ENCODE measurements around the gene GAB2.

GAB2 gene

DNA sequence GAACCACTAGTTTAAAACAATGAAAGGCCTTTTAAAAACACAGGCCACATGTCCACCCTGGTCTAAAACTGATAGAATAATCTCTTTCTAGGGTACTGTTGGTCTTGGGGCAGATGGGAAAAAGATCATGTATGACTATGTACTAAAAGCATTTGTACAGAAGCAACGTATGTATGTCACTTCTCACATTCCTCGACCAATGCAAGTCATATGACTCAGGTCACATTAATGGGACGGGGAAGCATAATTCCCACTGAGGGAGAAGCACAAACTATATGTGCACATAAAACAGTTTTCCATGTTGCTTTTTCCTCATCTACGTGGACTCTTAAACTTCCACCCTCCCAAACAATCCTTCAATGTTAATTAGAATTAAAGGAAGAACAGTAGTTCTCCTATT lies 32.2 kb upstream of the GAB2 start:
- no peak for ATAC-seq (ENCODE audit: insufficient read depth, low read depth)
- Histone ChIP-seq H3K9me3 (ENCODE audit: insufficient read depth, low read length, severe bottlenecking) (no peaks in the 10 kb centered on the region), H3K27ac (ENCODE audit: low read length) (no peak overlapping the region)

GRCh38 chr11:78446210-78446609 lies 28.6 kb upstream of the GAB2 start:
- no peaks in the 10 kb centered on the region for H3K4me1 ChIP-seq (ENCODE audit: insufficient read depth, low read length)
- TF ChIP-seq CTCF (IDR thresholded peaks at IDR 0.05; ENCODE audit: borderline replicate concordance, extremely low read depth, low read length, poor library complexity, severe bottlenecking) (no peak), EZH2 (IDR thresholded peaks at IDR 0.05; ENCODE audit: borderline replicate concordance, low read depth, low read length, severe bottlenecking) (no peak)
- no peaks in the 10 kb centered on the region for H3K9me3 ChIP-seq (ENCODE audit: insufficient read depth, low read length, severe bottlenecking)
- H3K36me3 ChIP-seq (ENCODE audit: insufficient read depth, low read length) = peaks cover 24% of the 10 kb centered on the region
- no peak overlapping the region for H3K4me3 ChIP-seq (ENCODE audit: low read depth in 1 of 2, low read length in 2 of 2)
- no peak overlapping the region for H3K27ac ChIP-seq (ENCODE audit: low read length)
- ATAC-seq (ENCODE audit: insufficient read depth, low read depth) (no peak), DNase-seq (no peak)
- H3K4me2 ChIP-seq (ENCODE audit: insufficient read depth, low read length) = no peak overlapping the region
- H3K27me3 ChIP-seq (ENCODE audit: insufficient read depth, low read length, poor library complexity) = no peaks in the 10 kb centered on the region
- no peaks in the 10 kb centered on the region for H4K20me1 ChIP-seq (ENCODE audit: insufficient read depth, low read length)
- no peaks in the 10 kb centered on the region for H3K79me2 ChIP-seq (ENCODE audit: insufficient read depth, low read length)
- no peak overlapping the region for H2AFZ ChIP-seq (ENCODE audit: low read depth, low read length)
- H3K9ac ChIP-seq (ENCODE audit: low read depth, low read length) = no peak overlapping the region

More for the DNA sequence above, 32.2 kb upstream of the GAB2 start:
- no peaks in the 10 kb centered on the region for H3K27me3 ChIP-seq (ENCODE audit: insufficient read depth, low read length, poor library complexity)
- TF ChIP-seq EZH2 (IDR thresholded peaks at IDR 0.05; ENCODE audit: borderline replicate concordance, low read depth, low read length, severe bottlenecking) = no peak
- no peaks in the 10 kb centered on the region for H3K79me2 ChIP-seq (ENCODE audit: insufficient read depth, low read length)
- H3K4me3 ChIP-seq (ENCODE audit: low read depth in 1 of 2, low read length in 2 of 2) = no peak overlapping the region
- H3K4me1 ChIP-seq (ENCODE audit: insufficient read depth, low read length) = peaks cover 20% of the 10 kb centered on the region
- H2AFZ ChIP-seq (ENCODE audit: low read depth, low read length) = no peak overlapping the region
- no peak overlapping the region for H3K4me2 ChIP-seq (ENCODE audit: insufficient read depth, low read length)
- H3K36me3 ChIP-seq (ENCODE audit: insufficient read depth, low read length) = peaks cover 2% of the 10 kb centered on the region
- H4K20me1 ChIP-seq (ENCODE audit: insufficient read depth, low read length) = no peaks in the 10 kb centered on the region
- no peak for DNase-seq
- no peak overlapping the region for H3K9ac ChIP-seq (ENCODE audit: low read depth, low read length)

- DNase-seq (no peak), ATAC-seq (ENCODE audit: insufficient read depth, low read depth) (no peak)
- no peaks in the 10 kb centered on the region for H4K20me1 ChIP-seq (ENCODE audit: insufficient read depth, low read length)
- no peaks in the 10 kb centered on the region for H3K9me3 ChIP-seq (ENCODE audit: insufficient read depth, low read length, severe bottlenecking)
- H3K4me1 ChIP-seq (ENCODE audit: insufficient read depth, low read length) = no peaks in the 10 kb centered on the region
- H2AFZ ChIP-seq (ENCODE audit: low read depth, low read length) = no peak overlapping the region
- H3K36me3 ChIP-seq (ENCODE audit: insufficient read depth, low read length) = peaks cover 26% of the 10 kb centered on the region
- H3K79me2 ChIP-seq (ENCODE audit: insufficient read depth, low read length) = no peaks in the 10 kb centered on the region
- no peaks in the 10 kb centered on the region for H3K27me3 ChIP-seq (ENCODE audit: insufficient read depth, low read length, poor library complexity)
- no peak overlapping the region for H3K4me2 ChIP-seq (ENCODE audit: insufficient read depth, low read length)
- TF ChIP-seq CTCF (IDR thresholded peaks at IDR 0.05; ENCODE audit: borderline replicate concordance, extremely low read depth, low read length, poor library complexity, severe bottlenecking) (no peak), EZH2 (IDR thresholded peaks at IDR 0.05; ENCODE audit: borderline replicate concordance, low read depth, low read length, severe bottlenecking) (no peak)
- no peak overlapping the region for H3K4me3 ChIP-seq (ENCODE audit: low read depth in 1 of 2, low read length in 2 of 2)
- H3K9ac ChIP-seq (ENCODE audit: low read depth, low read length) = no peak overlapping the region
- H3K27ac ChIP-seq (ENCODE audit: low read length) = no peak overlapping the region
These were observed 27.1 kb upstream of the GAB2 start for GRCh38 chr11:78444726-78445125.

DNA sequence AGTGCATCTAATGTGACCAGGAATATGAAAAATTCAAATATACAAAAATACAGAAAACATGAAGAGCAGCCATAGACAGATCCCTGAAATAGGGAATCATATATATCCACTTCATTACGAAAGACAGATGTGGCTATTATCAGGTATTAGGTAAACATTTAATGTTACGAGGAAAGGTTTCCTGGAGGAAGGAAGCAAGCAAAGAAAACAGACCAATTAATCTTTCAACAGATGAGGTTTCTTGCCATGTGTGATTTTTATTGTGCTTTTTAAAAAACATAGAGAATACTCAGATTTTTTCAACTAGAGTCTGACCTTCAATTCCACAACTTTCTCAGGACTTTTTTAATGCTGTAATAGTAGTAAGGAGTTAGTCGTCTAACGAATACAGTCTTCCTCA lies 24.3 kb upstream of the GAB2 start:
- H4K20me1 ChIP-seq (ENCODE audit: insufficient read depth, low read length) = no peaks in the 10 kb centered on the region
- H3K4me2 ChIP-seq (ENCODE audit: insufficient read depth, low read length) = no peak overlapping the region
- H3K9me3 ChIP-seq (ENCODE audit: insufficient read depth, low read length, severe bottlenecking) = no peaks in the 10 kb centered on the region
- ATAC-seq (ENCODE audit: insufficient read depth, low read depth) (no peak), DNase-seq (no peak)
- no peak overlapping the region for H3K4me3 ChIP-seq (ENCODE audit: low read depth in 1 of 2, low read length in 2 of 2)
- no peak overlapping the region for H2AFZ ChIP-seq (ENCODE audit: low read depth, low read length)
- H3K9ac ChIP-seq (ENCODE audit: low read depth, low read length) = no peak overlapping the region
- no peaks in the 10 kb centered on the region for H3K79me2 ChIP-seq (ENCODE audit: insufficient read depth, low read length)
- H3K27me3 ChIP-seq (ENCODE audit: insufficient read depth, low read length, poor library complexity) = no peaks in the 10 kb centered on the region
- peaks cover 26% of the 10 kb centered on the region for H3K36me3 ChIP-seq (ENCODE audit: insufficient read depth, low read length)
- H3K27ac ChIP-seq (ENCODE audit: low read length) = no peak overlapping the region
- no peaks in the 10 kb centered on the region for H3K4me1 ChIP-seq (ENCODE audit: insufficient read depth, low read length)
- TF ChIP-seq EZH2 (IDR thresholded peaks at IDR 0.05; ENCODE audit: borderline replicate concordance, low read depth, low read length, severe bottlenecking) = no peak
- no peak for TF ChIP-seq CTCF (IDR thresholded peaks at IDR 0.05; ENCODE audit: borderline replicate concordance, extremely low read depth, low read length, poor library complexity, severe bottlenecking)

Measured in DND-41 (cell line).